HG02798 (cell line): ENCODE results near the gene SUGCT.

Experiments
- ATAC-seq: cut with Tn5 transposase; IDR thresholded peaks from one replicate; pipeline ENCODE4 v1.9.1; 2021; ENCODE audit warnings: mild to moderate bottlenecking; ENCODE audit not compliant: unreplicated experiment, poor library complexity

SUGCT gene

DNA sequence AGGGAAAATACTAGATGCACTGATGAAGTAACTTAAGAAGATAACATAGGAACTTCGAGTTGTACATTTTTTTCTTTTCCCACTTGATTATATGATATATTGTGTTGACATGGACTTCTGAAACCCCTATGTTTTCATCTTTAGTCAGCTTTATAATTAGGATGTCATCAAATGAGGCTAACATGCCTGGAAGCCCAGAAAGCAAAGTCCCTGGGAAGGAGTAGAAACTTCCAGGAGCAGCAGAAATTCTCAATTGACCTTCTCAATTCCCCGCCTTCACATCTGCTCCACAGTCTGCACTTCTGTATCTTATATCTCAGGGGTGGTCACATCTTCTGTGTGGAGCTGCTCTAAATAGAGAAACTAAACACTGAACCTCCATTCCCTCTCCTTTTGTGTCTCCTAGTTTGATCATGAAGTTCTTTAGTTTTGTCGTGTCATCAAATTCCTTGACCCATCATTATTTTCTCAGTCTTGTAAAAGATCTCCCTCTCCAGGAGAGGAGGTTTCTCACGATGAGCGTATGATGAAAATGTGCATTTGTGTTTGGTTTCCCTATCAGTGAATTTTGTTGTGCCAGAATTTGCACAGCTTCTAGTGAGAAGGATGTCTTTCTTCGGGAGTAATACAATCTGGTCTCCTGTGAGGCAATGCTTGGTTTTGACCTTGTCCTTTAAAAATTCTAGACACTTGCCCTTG, 303.3 kb downstream of the SUGCT start:
- no peak for ATAC-seq

DNA sequence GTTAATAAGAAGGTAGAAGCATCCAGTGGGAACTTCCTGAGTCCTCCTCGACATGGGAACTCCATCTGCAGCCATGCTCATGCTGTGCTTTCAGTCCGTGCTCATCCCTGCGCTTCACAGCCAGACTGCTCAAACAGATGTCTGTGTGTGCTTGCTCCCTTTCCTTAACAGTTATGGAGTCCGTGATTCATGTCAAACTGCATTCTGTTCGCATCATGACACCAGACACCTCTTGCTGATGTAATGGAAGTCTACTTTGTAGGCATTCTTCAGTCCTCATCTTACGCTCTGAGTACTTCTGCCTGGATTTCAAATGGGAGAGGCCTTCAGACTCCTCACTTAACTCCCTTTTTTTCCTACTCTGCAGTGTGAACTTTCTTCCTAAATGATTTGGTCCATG, 304.9 kb downstream of the SUGCT start:
- ATAC-seq = no peak

DNA sequence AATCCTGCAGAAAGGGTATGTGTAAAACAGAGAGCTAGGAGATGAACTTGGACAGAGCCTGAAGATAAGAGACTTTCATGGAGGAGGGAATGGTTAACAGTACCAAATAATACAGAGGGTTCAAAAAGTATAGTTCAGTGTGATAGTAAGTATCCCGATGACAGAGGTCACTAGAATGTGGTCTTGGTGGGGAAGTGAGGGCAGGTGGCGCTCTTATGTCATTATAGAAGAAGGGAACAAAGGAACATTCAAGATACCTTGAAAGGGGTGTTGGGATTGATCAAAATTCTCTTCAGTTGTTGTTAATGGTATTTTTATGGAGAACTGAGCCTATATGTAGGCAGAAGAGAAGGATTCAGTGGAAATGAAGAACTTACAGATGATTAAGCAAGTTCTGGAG, 312.5 kb downstream of the SUGCT start:
- no peak for ATAC-seq

DNA sequence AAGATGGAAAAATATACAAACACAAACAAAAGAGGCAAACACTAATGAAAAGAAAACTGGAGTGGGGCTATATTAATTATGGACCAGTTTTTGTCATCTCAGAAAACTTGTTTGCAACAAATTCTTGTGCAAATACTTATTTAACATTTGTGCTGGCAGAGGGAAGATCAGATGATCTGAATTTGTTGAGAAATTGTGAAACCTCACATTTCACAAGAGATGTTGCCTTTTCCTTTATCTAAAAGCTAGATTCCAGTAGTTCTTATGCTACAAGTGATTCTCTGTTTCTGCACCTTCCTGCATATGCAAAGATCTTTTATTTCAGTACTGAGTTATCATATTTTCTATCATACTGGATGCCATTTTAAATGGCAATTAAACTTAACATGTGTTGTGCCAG, 320.7 kb downstream of the SUGCT start:
- ATAC-seq = no peak

DNA sequence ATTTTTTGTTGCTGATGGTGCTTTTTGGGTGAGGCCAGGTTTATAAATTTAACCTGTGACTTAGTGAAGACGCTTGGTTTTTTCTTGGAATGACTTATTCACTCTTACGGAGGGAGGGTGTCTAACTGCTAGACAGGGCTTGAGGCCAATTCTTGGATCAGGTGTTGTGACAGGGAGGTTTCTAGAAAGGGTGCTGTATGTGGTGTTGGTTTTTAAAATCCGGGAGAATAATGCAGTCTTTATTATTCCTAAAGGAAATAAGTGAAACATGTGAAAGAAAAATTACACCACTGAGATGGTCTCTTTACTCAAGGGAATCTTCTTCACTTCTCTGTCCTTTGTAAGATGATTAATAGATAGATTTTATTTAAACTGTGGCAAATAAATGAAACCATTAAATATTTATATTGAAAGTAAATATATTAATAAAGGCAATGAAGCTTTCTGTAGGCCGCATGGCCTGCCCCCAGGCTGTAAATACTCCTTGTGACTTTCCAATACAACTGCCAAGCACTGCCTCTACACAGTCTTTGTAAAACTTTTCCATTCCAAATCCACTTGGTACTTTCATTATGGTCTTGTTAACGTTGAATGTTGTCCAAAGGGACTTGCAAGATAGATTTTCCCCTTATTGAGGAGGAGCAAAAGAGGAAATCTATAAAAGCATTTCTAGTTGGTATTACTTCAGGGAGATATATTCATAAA, 323.1 kb downstream of the SUGCT start:
- no peak for ATAC-seq

DNA sequence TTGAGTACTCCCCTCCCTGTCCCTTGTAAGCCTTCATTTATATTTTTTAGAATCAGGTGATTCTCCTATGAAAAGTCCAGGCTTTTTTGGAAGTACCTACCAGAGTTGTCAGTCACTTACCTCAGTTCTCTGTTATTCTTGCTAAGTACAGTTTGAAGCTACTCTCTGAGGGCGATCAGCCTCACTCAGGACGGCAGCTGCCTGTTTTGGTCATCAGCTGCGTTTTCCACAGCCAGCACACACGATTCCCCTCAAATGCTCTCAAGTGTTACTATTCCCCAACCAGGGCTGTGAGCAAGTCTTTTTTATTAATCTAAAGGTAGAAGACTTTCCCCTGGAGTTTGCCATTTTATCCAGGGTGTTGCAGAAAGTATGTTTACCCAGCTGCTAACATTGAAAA, 328.6 kb downstream of the SUGCT start:
- no peak for ATAC-seq

DNA sequence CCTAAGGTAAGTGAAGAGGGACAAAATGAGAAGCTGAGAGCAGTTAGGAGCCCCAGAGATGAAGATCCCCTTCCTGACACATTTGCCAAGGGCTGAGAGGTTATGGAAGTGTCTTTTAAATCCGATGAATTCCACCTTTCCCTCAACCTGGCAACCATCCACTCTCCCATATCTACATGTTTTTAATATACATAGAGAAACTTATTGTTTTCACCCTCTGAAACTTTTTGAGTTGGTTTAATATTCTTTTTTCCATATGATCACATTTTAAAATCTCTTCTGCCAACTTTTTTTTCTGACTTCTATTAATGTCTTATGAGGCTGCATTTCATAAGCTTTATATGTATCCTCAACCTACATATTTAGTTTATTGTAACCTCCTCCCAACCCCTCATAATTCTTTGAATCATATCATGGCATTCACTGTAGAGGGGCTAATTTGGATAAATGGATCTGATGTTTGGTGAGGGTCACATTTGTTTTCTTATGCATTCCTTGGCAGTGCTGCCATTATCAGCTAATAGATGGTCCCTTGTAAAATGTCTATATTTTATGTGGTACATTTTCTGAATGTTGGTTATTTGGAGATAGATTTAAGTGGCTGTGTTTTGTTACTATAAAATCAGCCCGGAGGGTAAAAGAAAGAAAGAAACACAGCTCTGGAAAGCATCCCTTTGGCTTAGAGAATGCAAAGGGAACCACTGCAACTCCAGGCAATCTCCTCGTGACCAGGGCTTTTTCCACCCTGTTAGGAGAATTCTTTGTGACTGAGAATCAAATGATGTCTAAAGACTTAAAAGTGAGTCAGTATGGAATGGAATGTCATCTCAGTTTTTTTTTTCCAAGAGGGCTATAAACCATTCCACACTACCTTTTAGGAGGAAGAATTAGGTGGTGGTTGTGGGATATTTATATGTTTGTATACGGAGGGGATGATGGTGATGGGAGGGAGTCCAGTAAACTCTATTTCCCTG, 334.4 kb downstream of the SUGCT start:
- ATAC-seq = no peak

DNA sequence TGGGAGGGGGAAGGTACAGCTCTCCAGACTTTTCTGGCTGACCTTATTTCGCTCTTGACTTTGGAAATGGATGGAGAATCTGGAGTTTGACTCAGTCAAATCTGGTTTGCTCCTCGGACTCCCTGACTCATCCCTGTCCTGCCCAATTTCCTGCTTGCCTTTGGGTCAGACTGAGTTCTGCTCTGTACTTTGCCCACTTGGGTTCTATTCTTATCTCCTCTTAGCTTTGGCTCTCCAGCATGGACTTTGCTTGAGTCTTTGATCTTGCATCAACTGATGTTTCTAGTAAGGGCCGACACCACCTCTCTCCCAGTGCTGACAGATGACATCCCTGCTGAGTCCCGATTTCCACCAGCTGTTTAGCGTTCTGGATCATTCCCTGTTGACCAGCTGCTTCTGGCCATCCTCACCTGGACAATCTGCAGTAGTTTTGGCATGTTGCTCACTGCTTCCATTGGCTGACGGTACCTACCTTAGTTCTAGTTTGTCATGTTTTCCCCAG, 335.3 kb downstream of the SUGCT start:
- no peak for ATAC-seq

DNA sequence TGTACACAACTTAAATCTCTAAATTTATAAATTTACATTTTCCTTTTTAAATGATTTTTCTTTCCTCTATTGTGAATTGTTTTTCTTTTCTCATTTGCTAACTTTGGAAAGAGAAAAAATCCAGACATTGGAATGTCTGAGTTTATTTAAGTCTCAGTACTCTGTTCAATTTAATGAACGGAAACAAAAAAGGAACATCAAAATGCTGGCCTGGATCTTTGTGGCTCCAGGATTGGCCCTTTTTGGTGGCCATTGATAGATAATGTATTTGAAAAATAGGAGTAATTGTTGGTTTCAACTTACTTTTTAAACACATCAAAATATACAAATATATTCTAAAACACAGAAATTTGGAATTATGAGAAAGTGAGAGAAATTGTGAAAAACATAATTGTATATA, 336.0 kb downstream of the SUGCT start:
- no peak for ATAC-seq

DNA sequence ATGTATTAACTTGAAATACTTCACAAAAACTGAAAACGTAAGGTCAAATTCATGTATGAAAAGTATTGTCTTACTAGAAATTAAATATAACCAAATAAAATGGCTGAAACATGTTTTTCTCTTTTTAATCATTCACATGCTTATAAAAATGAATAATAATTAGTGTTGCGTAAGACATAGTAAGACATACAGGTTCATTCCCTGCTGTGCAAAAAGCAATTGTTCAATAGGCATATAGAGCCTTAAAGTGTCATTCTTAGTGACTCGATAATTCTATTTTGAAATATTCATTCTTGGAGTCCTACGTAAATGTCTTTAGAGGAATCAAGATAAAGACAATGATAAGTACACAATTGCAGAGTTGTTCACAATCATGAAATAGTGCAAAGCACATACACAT, 337.1 kb downstream of the SUGCT start:
- no peak for ATAC-seq

DNA sequence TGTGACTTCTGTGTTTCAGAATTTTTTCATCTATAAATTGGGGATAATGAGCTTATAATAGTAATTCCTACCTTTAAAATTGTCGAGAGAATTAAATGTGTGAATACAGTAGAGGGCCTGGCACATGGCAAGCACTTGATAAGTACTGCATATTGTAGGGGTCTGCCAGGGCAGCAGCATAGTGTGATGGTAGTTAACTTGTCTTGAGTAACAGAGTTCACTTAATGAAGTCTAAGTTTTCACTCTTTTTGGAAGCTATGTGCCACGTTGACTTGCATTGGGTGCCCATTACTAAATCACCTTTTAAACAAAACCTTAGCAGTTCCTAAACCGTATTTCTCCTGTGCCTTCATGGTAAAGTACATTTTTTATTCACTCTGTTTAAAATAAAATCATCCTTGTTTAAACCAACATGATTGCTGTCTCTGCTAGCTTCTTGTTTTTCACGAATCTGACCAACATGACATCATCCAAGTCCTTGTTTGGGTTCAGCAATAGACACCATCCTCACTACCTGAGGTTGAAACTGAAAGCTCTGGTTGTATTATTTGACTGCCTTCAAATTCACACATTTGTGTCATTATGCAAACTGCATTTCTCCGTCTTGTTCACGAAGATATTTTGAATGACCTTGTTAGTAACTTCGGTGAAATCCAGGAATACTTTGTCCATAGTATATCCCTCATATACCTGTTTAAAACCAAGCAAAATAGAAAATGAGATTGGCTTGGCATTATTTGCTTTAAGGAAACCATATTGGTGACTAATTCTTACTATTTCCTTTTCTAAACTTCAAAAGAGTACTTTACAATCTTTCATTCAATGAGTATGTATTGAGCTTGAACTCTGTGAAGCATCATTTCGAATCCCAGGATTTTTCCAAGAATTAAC, 340.2 kb downstream of the SUGCT start:
- peak; percentile 100 for ATAC-seq

DNA sequence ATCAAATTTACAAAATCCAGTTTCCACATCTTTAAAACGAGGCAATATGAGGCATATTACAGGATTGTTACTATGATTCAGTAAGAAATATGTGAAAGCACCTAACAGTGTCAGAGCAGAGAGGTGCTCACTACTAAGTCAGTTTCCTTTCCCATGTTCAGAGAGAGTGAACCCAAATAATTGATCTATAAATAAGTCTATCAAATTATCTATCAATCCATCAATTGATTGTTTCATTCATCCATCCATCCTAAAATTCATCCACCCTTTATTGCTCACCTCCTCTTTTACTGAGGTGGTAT, 340.8 kb downstream of the SUGCT start:
- ATAC-seq = no peak

DNA sequence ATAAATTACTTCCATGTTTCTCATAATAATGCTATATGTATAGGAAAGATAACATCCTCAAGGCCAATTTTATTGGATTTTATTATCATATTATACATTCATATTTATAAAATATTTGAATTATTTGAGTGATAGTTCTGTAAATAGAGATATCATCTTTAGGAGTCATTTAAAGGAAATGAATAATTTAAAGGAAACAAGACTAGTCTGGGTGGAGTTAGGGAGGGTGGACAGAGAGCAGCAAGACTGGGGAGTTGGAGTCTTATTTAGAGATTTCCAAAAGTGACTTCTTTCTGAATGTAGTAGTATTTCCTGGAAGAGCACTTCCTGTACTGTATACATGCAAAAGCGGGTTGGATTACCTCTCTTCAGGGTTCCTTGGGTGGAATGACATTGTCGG, 342.3 kb downstream of the SUGCT start:
- no peak for ATAC-seq

DNA sequence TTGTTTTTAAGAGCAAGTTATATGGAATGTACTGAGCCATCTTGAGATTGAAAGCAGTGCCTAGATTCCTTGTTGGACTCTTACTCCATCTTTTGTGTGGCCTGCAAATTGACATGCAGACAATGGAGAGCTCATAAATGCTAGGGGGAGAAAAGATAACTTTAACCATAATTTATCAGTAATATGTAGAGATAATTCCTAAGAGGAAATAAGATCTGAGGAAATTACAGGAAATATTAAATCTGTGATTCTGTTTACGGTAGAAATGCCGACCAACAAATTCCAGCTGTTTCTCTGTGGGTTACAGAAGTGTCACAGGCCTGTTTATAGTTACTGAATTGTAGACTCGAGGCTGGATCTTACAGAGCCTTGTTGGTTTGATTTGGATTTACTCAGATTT, 348.0 kb downstream of the SUGCT start:
- ATAC-seq = no peak

DNA sequence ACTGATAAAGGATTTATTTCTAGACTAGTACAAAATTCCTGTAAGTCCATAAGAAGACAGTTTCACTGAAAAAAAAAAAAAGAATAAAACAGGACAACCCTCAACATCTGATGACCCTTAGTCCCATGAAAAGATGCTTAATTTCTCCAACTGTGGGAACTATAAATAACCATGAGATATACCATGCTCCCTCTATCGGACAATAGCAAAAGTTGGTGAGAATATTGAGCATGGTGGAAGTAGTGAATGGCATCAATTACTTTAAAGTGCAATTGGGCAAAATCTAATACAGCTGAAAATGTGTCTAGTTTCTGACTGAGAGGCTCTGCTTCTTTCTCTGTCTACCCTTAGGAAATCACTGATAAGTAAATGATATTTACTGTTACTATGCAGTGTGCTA, 348.8 kb downstream of the SUGCT start:
- no peak for ATAC-seq

DNA sequence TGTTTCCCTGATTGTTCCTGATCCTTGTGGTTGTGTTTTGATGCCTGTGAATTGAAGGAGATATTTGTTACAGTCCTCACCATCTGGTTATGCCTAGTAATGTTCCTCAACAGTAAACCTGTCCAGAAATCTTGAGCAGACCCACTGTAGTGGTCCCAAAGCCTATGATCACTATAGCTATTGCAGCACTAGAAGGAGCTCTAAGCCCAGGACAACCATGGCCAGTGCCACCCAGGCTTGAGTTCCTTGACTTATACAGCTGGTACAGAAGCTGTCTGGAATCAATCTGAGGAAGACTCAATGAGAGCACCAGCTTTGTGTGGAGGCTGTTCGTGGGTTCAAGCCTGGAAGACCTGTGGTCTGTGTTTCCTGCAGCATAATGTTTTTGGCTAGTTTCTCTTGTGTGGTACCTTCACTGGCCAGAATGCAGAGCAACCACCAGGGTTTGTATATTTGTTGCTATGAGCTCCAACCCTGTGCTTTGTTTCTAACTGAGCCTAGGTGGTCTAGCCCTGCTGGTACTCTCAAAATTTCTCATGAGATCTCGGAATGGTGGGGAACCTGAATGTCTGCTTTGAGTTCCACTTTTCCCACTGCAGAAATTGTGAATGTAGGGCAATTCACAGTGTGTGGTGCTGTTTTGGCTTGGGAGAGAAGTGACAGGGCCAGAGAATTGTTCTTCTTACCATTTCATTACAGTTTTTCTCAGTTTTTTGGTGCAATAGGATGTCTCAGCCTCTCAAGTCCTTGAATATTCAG, 355.2 kb downstream of the SUGCT start:
- no peak for ATAC-seq

DNA sequence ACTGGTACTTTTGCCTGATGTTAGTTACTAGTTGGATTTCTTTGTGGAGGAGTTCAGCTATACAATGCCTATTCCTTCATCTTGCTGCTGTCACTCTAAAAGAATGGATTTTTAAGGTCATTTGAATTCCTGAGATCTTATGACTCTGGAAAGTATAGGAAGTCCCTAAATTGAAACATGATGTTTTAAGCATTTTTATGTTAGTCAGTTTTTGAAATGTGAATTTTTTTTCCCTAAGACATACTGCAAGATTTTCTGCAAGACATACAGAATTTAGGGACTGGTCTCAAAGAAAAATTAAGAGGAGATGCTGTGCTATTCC, 355.8 kb downstream of the SUGCT start:
- ATAC-seq = no peak

DNA sequence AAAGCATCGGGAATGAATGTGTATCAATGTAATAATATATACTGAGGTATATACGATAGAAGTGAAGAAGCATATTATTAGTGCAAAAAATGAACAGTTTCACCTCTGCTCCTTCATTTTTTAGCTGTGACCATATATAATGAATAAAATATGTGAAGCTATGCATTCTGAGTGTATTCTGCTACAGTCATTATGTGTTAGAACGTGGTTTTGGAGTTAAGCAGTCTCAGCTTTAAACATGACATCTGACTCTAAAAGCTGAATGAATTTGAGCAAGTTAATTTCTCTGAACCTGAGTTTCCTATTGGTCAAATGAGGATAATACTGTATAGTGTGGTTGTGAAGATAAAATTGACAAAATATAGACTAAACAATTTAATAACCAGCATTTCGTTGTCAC, 358.1 kb downstream of the SUGCT start:
- ATAC-seq = no peak

DNA sequence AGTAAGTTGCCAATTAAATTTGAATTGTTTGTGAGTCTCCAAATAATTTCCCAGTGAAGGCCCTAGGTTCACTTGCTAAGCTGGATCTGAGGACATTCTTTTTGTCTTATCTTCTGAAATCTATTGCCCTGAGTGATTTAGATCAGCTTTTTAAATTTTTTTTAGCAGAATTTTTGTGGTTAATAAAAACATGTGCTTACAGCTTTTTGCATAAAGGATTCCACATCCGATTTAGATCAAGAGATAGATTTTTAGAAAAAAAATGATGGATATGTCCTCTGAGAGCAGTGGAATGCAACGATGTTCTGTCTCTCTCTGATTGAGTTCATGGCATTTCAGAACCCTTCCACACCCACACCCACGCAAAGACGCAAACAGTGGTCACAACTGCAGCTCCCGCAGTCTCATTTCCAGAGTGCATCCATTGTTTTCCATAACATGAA, 358.8 kb downstream of the SUGCT start:
- no peak for ATAC-seq
